Vagina (tissue), 2 donors: ENCODE results near the gene TMEM212. TPM values are rescaled to one million over a fixed set of nuclear protein-coding genes. Genes with fewer than 3 reads are reported as not detected.

Experiments
- DNase-seq, 2 donors: peaks; one replicate each; pipeline ENCODE4 v3.0.0-alpha.2; 2017; ENCODE audit errors: extremely low spot score in 2 of 2
- H3K27ac ChIP-seq: fragments of 200-600 bp; sonication (generic); one replicate; pipeline ENCODE4 v1.5.1; 2019
- H3K27me3 ChIP-seq: fragments of 200-600 bp; sonication (generic); one replicate; pipeline ENCODE4 v1.5.1; 2019
- H3K36me3 ChIP-seq, 2 donors: fragments of 200-600 bp; sonication (generic); one replicate each; pipeline ENCODE4 v1.5.1; 2017 to 2019
- H3K4me1 ChIP-seq: fragments of 200-600 bp; sonication (generic); one replicate; pipeline ENCODE4 v1.5.1; 2019
- H3K4me3 ChIP-seq, 2 donors: fragments of 200-600 bp; sonication (generic); 1 replicate in 1 of 2; 2 replicates in 1 of 2; pipeline ENCODE4 v1.5.1; 2016 to 2019
- H3K9me3 ChIP-seq: fragments of 200-600 bp; sonication (generic); one replicate; pipeline ENCODE4 v1.5.1; 2019
- CTCF ChIP-seq, 3 experiments: fragments of 450-650 bp in 2 of 3; fragments of 200-600 bp in 1 of 3; sonication (generic) in 1 of 3; IDR thresholded peaks; one replicate each; pipeline ENCODE4 v1.5.1; 2017 to 2019; ENCODE audit warnings: antibody characterized with exemption in 3 of 3, mild to moderate bottlenecking in 2 of 3, moderate library complexity in 2 of 3
- POLR2A ChIP-seq, 2 donors: fragments of 450-650 bp; IDR thresholded peaks; one replicate each; pipeline ENCODE4 v1.6.1; 2017; ENCODE audit warnings: antibody characterized with exemption in 2 of 2, mild to moderate bottlenecking in 2 of 2, moderate library complexity in 2 of 2
- POLR2AphosphoS5 ChIP-seq, 2 donors: sonication (generic); formaldehyde crosslinking; IDR thresholded peaks; one replicate each; pipeline ENCODE4 v1.9.0; 2017; ENCODE audit warnings: antibody characterized with exemption in 2 of 2, mild to moderate bottlenecking in 2 of 2, low read depth in 1 of 2; ENCODE audit not compliant: insufficient read depth in 1 of 2
- intact Hi-C: fragments of 100-400 bp; cut with DNase I; formaldehyde crosslinking; loops from one replicate; pipeline ENCODE4 v1.15.1; 2023
- total RNA-seq: library from RNA; depleted of rRNA; stranded (reverse); fragments of >200 nt; gene quantifications from one replicate; pipeline ENCODE4 v1.2.3, GENCODE V29; 2016

TMEM212 gene
- total RNA-seq, 1 donor from 2014 or later: not detected

- Histone ChIP-seq H3K27me3 (no peaks in the 10 kb centered on the region), H3K36me3 (no peaks in the 10 kb centered on the region), H3K4me1 (peaks cover 27% of the 10 kb centered on the region), H3K27ac (peak overlapping the region; percentile 71), H3K9me3 (no peaks in the 10 kb centered on the region), H3K4me3 (no peak overlapping the region)
- no peak for DNase-seq
- intact Hi-C loops: loop anchor here (10.0 kb wide), 1 partner anchor 62 kb away; the partner anchor contains the start of gene PLD1
- TF ChIP-seq POLR2AphosphoS5 (IDR thresholded peaks at IDR 0.05; ENCODE audit: insufficient read depth in 1 of 2, low read depth in 1 of 2) (peak; percentile 22 to 77), POLR2A (IDR thresholded peaks at IDR 0.05) (no peak), CTCF (IDR thresholded peaks at IDR 0.05) (peak in 1 of 3 experiments; percentile 2)
These were observed 33.6 kb downstream of the TMEM212 start for GRCh38 chr3:171876680-171877147.

- no peak for DNase-seq
- intact Hi-C loops: loop anchor here (10.0 kb wide), 1 partner anchor 64 kb away; the partner anchor contains the start of gene PLD1
- H3K9me3 ChIP-seq: no peaks in the 10 kb centered on the region
- H3K27ac ChIP-seq: no peak overlapping the region
- H3K4me3 ChIP-seq: no peak overlapping the region
- TF ChIP-seq POLR2A (IDR thresholded peaks at IDR 0.05) (no peak), POLR2AphosphoS5 (IDR thresholded peaks at IDR 0.05; ENCODE audit: insufficient read depth in 1 of 2, low read depth in 1 of 2) (peak in 1 of 2 donors; percentile 30), CTCF (IDR thresholded peaks at IDR 0.05) (no peak)
- no peaks in the 10 kb centered on the region for H3K27me3 ChIP-seq
- peaks cover 27% of the 10 kb centered on the region for H3K4me1 ChIP-seq
- no peaks in the 10 kb centered on the region for H3K36me3 ChIP-seq
These were observed 35.5 kb downstream of the TMEM212 start for GRCh38 chr3:171878461-171879225.

GRCh38 chr3:171879472-171879871 lies 36.3 kb downstream of the TMEM212 start:
- Histone ChIP-seq H3K36me3 (no peaks in the 10 kb centered on the region), H3K4me3 (no peak overlapping the region), H3K27me3 (no peaks in the 10 kb centered on the region), H3K27ac (no peak overlapping the region), H3K9me3 (no peaks in the 10 kb centered on the region), H3K4me1 (peaks cover 21% of the 10 kb centered on the region)
- TF ChIP-seq POLR2A (IDR thresholded peaks at IDR 0.05) (no peak), CTCF (IDR thresholded peaks at IDR 0.05) (no peak), POLR2AphosphoS5 (IDR thresholded peaks at IDR 0.05; ENCODE audit: insufficient read depth in 1 of 2, low read depth in 1 of 2) (no peak)
- intact Hi-C loops: loop anchor here (10.0 kb wide), 1 partner anchor 65 kb away; the partner anchor contains the start of gene PLD1
- DNase-seq: no peak

GRCh38 chr3:171880101-171880870 lies 37.1 kb downstream of the TMEM212 start:
- peaks cover 15% of the 10 kb centered on the region for H3K4me1 ChIP-seq

More at GRCh38 chr3:171880101-171880870, 37.1 kb downstream of the TMEM212 start:
- no peaks in the 10 kb centered on the region for H3K27me3 ChIP-seq
- no peaks in the 10 kb centered on the region for H3K9me3 ChIP-seq
- no peak for DNase-seq
- intact Hi-C loops: no loop called here
- H3K4me3 ChIP-seq: no peak overlapping the region
- H3K27ac ChIP-seq: no peak overlapping the region
- H3K36me3 ChIP-seq: no peaks in the 10 kb centered on the region
- no peak for TF ChIP-seq CTCF (IDR thresholded peaks at IDR 0.05)
- TF ChIP-seq POLR2A (IDR thresholded peaks at IDR 0.05): no peak
- TF ChIP-seq POLR2AphosphoS5 (IDR thresholded peaks at IDR 0.05; ENCODE audit: insufficient read depth in 1 of 2, low read depth in 1 of 2): no peak
